ENCODE results near the gene GRIK2. TPM values are rescaled to one million over a fixed set of nuclear protein-coding genes. Genes with fewer than 3 reads are reported as not detected.

Gene GRIK2
- total RNA-seq, 5 donors from 2014 or later (not counting 1 experiment from before 2014, with no cell fraction given), result 0.15 to 0.19 TPM; not detected in 3

GRCh38 chr6:101462576-101462975 lies 69.1 kb downstream of the GRIK2 start:
- Histone ChIP-seq H3K4me1 (ENCODE audit: control insufficient read depth in 1 of 2, extremely low read depth in 1 of 2, insufficient read depth in 2 of 2, low read length in 2 of 2) (no peaks in the 10 kb centered on the region), H3K4me3 (ENCODE audit: control insufficient read depth in 1 of 2, extremely low read depth in 1 of 2, low read length in 1 of 2) (no peak overlapping the region), H3K36me3 (ENCODE audit: control insufficient read depth in 2 of 2, extremely low read depth in 1 of 2, insufficient read depth in 1 of 2, low read length in 1 of 2) (no peaks in the 10 kb centered on the region), H3K27ac (ENCODE audit: low read length) (no peak overlapping the region), H3K9me3 (no peaks in the 10 kb centered on the region), H3K27me3 (replicated peaks in 1 of 2; ENCODE audit: control insufficient read depth in 2 of 2, extremely low read depth in 1 of 2, insufficient read depth in 2 of 2, low read length in 1 of 2) (no peaks in the 10 kb centered on the region)
- no peaks in the 10 kb centered on the region for H3K36me3 Mint-ChIP-seq
- ATAC-seq (replicated peaks in 1 of 4) (no peak), DNase-seq (no peak)
- peaks cover 0 to 3% (median 0%) of the 10 kb centered on the region in 3 donors for H3K9me3 Mint-ChIP-seq
- no peak overlapping the region for H3K4me3 Mint-ChIP-seq
- no CpG with 5 or more reads among the region's 2 CpGs for WGBS (ENCODE audit: insufficient coverage)
- H3K4me1 Mint-ChIP-seq, result no peaks in the 10 kb centered on the region
- CTCF ChIA-PET, result no interaction called here
- POLR2A ChIA-PET, result no interaction called here
- H3K27me3 Mint-ChIP-seq, result no peaks in the 10 kb centered on the region
- no peak overlapping the region for H3K27ac Mint-ChIP-seq

- Mint-ChIP-seq H3K27me3 (no peaks in the 10 kb centered on the region), H3K9me3 (peaks cover 0 to 6% (median 0%) of the 10 kb centered on the region in 3 donors), H3K4me3 (no peak overlapping the region), H3K36me3 (no peaks in the 10 kb centered on the region), H3K4me1 (no peaks in the 10 kb centered on the region), H3K27ac (no peak overlapping the region)
- ChIA-PET POLR2A (no interaction called here), CTCF (interaction anchor here in 1 of 2 donors (0.7 kb wide), 1 partner anchor 399 kb away, joined by 3 read pairs; no protein-coding TSS in a partner anchor)
- ATAC-seq (replicated peaks in 1 of 4) (no peak), DNase-seq (no peak)
- no peaks in the 10 kb centered on the region for H3K9me3 ChIP-seq
- WGBS (ENCODE audit: insufficient coverage), result no CpG with 5 or more reads among the region's 1 CpG
- H3K4me3 ChIP-seq (ENCODE audit: control insufficient read depth in 1 of 2, extremely low read depth in 1 of 2, low read length in 1 of 2), result no peak overlapping the region
- H3K36me3 ChIP-seq (ENCODE audit: control insufficient read depth in 2 of 2, extremely low read depth in 1 of 2, insufficient read depth in 1 of 2, low read length in 1 of 2), result no peaks in the 10 kb centered on the region
- no peaks in the 10 kb centered on the region for H3K4me1 ChIP-seq (ENCODE audit: control insufficient read depth in 1 of 2, extremely low read depth in 1 of 2, insufficient read depth in 2 of 2, low read length in 2 of 2)
- no peaks in the 10 kb centered on the region for H3K27me3 ChIP-seq (replicated peaks in 1 of 2; ENCODE audit: control insufficient read depth in 2 of 2, extremely low read depth in 1 of 2, insufficient read depth in 2 of 2, low read length in 1 of 2)
- no peak overlapping the region for H3K27ac ChIP-seq (ENCODE audit: low read length)
Measured at GRCh38 chr6:101465863-101466262, 72.4 kb downstream of the GRIK2 start.

- POLR2A ChIA-PET, result no interaction called here
Measured at GRCh38 chr6:101477436-101477835, 83.9 kb downstream of the GRIK2 start.

GRCh38 chr6:101478891-101479290 lies 85.4 kb downstream of the GRIK2 start:
- no CpG with 5 or more reads among the region's 1 CpG for WGBS (ENCODE audit: insufficient coverage)
- no peaks in the 10 kb centered on the region for H3K4me1 ChIP-seq (ENCODE audit: control insufficient read depth in 1 of 2, extremely low read depth in 1 of 2, insufficient read depth in 2 of 2, low read length in 2 of 2)
- H3K4me3 ChIP-seq (ENCODE audit: control insufficient read depth in 1 of 2, extremely low read depth in 1 of 2, low read length in 1 of 2), result no peak overlapping the region
- H3K27ac Mint-ChIP-seq, result no peak overlapping the region
- H3K36me3 ChIP-seq (ENCODE audit: control insufficient read depth in 2 of 2, extremely low read depth in 1 of 2, insufficient read depth in 1 of 2, low read length in 1 of 2), result no peaks in the 10 kb centered on the region
- no peak overlapping the region for H3K4me3 Mint-ChIP-seq
- POLR2A ChIA-PET, result no interaction called here
- H3K27ac ChIP-seq (ENCODE audit: low read length), result no peak overlapping the region
- no peaks in the 10 kb centered on the region for H3K36me3 Mint-ChIP-seq
- H3K4me1 Mint-ChIP-seq, result no peaks in the 10 kb centered on the region
- H3K27me3 ChIP-seq (replicated peaks in 1 of 2; ENCODE audit: control insufficient read depth in 2 of 2, extremely low read depth in 1 of 2, insufficient read depth in 2 of 2, low read length in 1 of 2), result no peaks in the 10 kb centered on the region
- DNase-seq (no peak), ATAC-seq (replicated peaks in 1 of 4) (no peak)
- H3K9me3 ChIP-seq, result no peaks in the 10 kb centered on the region
- CTCF ChIA-PET, result interaction anchor here in 1 of 2 donors (0.7 kb wide), 1 partner anchor 12 kb away, joined by 3 read pairs; no protein-coding TSS in a partner anchor
- H3K27me3 Mint-ChIP-seq, result no peaks in the 10 kb centered on the region
- H3K9me3 Mint-ChIP-seq, result peaks cover 0 to 4% (median 3%) of the 10 kb centered on the region in 3 donors

More at GRCh38 chr6:101477436-101477835, 83.9 kb downstream of the GRIK2 start:
- Histone ChIP-seq H3K36me3 (ENCODE audit: control insufficient read depth in 2 of 2, extremely low read depth in 1 of 2, insufficient read depth in 1 of 2, low read length in 1 of 2) (no peaks in the 10 kb centered on the region), H3K27me3 (replicated peaks in 1 of 2; ENCODE audit: control insufficient read depth in 2 of 2, extremely low read depth in 1 of 2, insufficient read depth in 2 of 2, low read length in 1 of 2) (no peaks in the 10 kb centered on the region), H3K4me3 (ENCODE audit: control insufficient read depth in 1 of 2, extremely low read depth in 1 of 2, low read length in 1 of 2) (no peak overlapping the region), H3K9me3 (no peaks in the 10 kb centered on the region), H3K4me1 (ENCODE audit: control insufficient read depth in 1 of 2, extremely low read depth in 1 of 2, insufficient read depth in 2 of 2, low read length in 2 of 2) (no peaks in the 10 kb centered on the region), H3K27ac (ENCODE audit: low read length) (no peak overlapping the region)
- no CpG with 5 or more reads among the region's 2 CpGs for WGBS (ENCODE audit: insufficient coverage)
- peaks cover 0 to 3% (median 3%) of the 10 kb centered on the region in 3 donors for H3K9me3 Mint-ChIP-seq
- H3K36me3 Mint-ChIP-seq, result no peaks in the 10 kb centered on the region
- no peaks in the 10 kb centered on the region for H3K4me1 Mint-ChIP-seq
- no peaks in the 10 kb centered on the region for H3K27me3 Mint-ChIP-seq
- CTCF ChIA-PET, result no interaction called here
- no peak for DNase-seq
- no peak for ATAC-seq (replicated peaks in 1 of 4)
- no peak overlapping the region for H3K27ac Mint-ChIP-seq
- H3K4me3 Mint-ChIP-seq, result no peak overlapping the region

GRCh38 chr6:101482606-101483005 lies 89.1 kb downstream of the GRIK2 start:
- Histone ChIP-seq H3K9me3 (no peaks in the 10 kb centered on the region), H3K4me3 (ENCODE audit: control insufficient read depth in 1 of 2, extremely low read depth in 1 of 2, low read length in 1 of 2) (no peak overlapping the region), H3K27me3 (replicated peaks in 1 of 2; ENCODE audit: control insufficient read depth in 2 of 2, extremely low read depth in 1 of 2, insufficient read depth in 2 of 2, low read length in 1 of 2) (no peaks in the 10 kb centered on the region), H3K4me1 (ENCODE audit: control insufficient read depth in 1 of 2, extremely low read depth in 1 of 2, insufficient read depth in 2 of 2, low read length in 2 of 2) (no peaks in the 10 kb centered on the region), H3K27ac (ENCODE audit: low read length) (no peak overlapping the region), H3K36me3 (ENCODE audit: control insufficient read depth in 2 of 2, extremely low read depth in 1 of 2, insufficient read depth in 1 of 2, low read length in 1 of 2) (no peaks in the 10 kb centered on the region)
- WGBS (ENCODE audit: insufficient coverage), result no CpG with 5 or more reads among the region's 3 CpGs
- Mint-ChIP-seq H3K27me3 (no peaks in the 10 kb centered on the region), H3K4me1 (no peaks in the 10 kb centered on the region), H3K4me3 (no peak overlapping the region), H3K27ac (no peak overlapping the region), H3K9me3 (peaks cover 2 to 7% (median 3%) of the 10 kb centered on the region in 3 donors), H3K36me3 (no peaks in the 10 kb centered on the region)
- CTCF ChIA-PET, result no interaction called here
- ATAC-seq (replicated peaks in 1 of 4) (no peak), DNase-seq (no peak)
- POLR2A ChIA-PET, result no interaction called here

- H3K27me3 Mint-ChIP-seq, result no peaks in the 10 kb centered on the region
- WGBS (ENCODE audit: insufficient coverage), result 92% methylated on average over 2 of the region's 3 CpGs
Measured at GRCh38 chr6:101484781-101485180, 91.3 kb downstream of the GRIK2 start.

GRCh38 chr6:101486124-101486523 lies 92.6 kb downstream of the GRIK2 start:
- CTCF ChIA-PET, result no interaction called here
- 67% methylated on average over 1 of the region's 3 CpGs for WGBS (ENCODE audit: insufficient coverage)
- no peak for ATAC-seq (replicated peaks in 1 of 4)

More at GRCh38 chr6:101484781-101485180, 91.3 kb downstream of the GRIK2 start:
- H3K9me3 Mint-ChIP-seq, result peaks cover 2 to 7% (median 3%) of the 10 kb centered on the region in 3 donors
- no peaks in the 10 kb centered on the region for H3K9me3 ChIP-seq
- H3K36me3 Mint-ChIP-seq, result no peaks in the 10 kb centered on the region
- ChIA-PET CTCF (no interaction called here), POLR2A (no interaction called here)
- no peaks in the 10 kb centered on the region for H3K4me1 ChIP-seq (ENCODE audit: control insufficient read depth in 1 of 2, extremely low read depth in 1 of 2, insufficient read depth in 2 of 2, low read length in 2 of 2)
- H3K27ac Mint-ChIP-seq, result no peak overlapping the region
- no peaks in the 10 kb centered on the region for H3K36me3 ChIP-seq (ENCODE audit: control insufficient read depth in 2 of 2, extremely low read depth in 1 of 2, insufficient read depth in 1 of 2, low read length in 1 of 2)
- no peaks in the 10 kb centered on the region for H3K27me3 ChIP-seq (replicated peaks in 1 of 2; ENCODE audit: control insufficient read depth in 2 of 2, extremely low read depth in 1 of 2, insufficient read depth in 2 of 2, low read length in 1 of 2)
- H3K27ac ChIP-seq (ENCODE audit: low read length), result no peak overlapping the region
- no peak overlapping the region for H3K4me3 Mint-ChIP-seq
- no peaks in the 10 kb centered on the region for H3K4me1 Mint-ChIP-seq
- H3K4me3 ChIP-seq (ENCODE audit: control insufficient read depth in 1 of 2, extremely low read depth in 1 of 2, low read length in 1 of 2), result no peak overlapping the region
- no peak for DNase-seq
- no peak for ATAC-seq (replicated peaks in 1 of 4)

More at GRCh38 chr6:101486124-101486523, 92.6 kb downstream of the GRIK2 start:
- POLR2A ChIA-PET, result no interaction called here
- no peak overlapping the region for H3K27ac Mint-ChIP-seq
- H3K36me3 Mint-ChIP-seq, result no peaks in the 10 kb centered on the region
- no peaks in the 10 kb centered on the region for H3K4me1 Mint-ChIP-seq
- Histone ChIP-seq H3K4me1 (ENCODE audit: control insufficient read depth in 1 of 2, extremely low read depth in 1 of 2, insufficient read depth in 2 of 2, low read length in 2 of 2) (no peaks in the 10 kb centered on the region), H3K9me3 (no peaks in the 10 kb centered on the region), H3K27me3 (replicated peaks in 1 of 2; ENCODE audit: control insufficient read depth in 2 of 2, extremely low read depth in 1 of 2, insufficient read depth in 2 of 2, low read length in 1 of 2) (no peaks in the 10 kb centered on the region), H3K27ac (ENCODE audit: low read length) (no peak overlapping the region), H3K36me3 (ENCODE audit: control insufficient read depth in 2 of 2, extremely low read depth in 1 of 2, insufficient read depth in 1 of 2, low read length in 1 of 2) (no peaks in the 10 kb centered on the region), H3K4me3 (ENCODE audit: control insufficient read depth in 1 of 2, extremely low read depth in 1 of 2, low read length in 1 of 2) (no peak overlapping the region)
- DNase-seq, result no peak
- H3K27me3 Mint-ChIP-seq, result no peaks in the 10 kb centered on the region
- no peak overlapping the region for H3K4me3 Mint-ChIP-seq
- H3K9me3 Mint-ChIP-seq, result peaks cover 0 to 7% (median 2%) of the 10 kb centered on the region in 3 donors
